GM18873 (cell line): ENCODE results near the gene FBN1.

Experiments used
- ATAC-seq: cut with Tn5 transposase; IDR thresholded peaks from one replicate; pipeline ENCODE4 v1.9.1; 2021; ENCODE audit warnings: mild to moderate bottlenecking, moderate library complexity, moderate number of reproducible peaks; ENCODE audit not compliant: unreplicated experiment, low FRiP score

Gene FBN1

GRCh38 chr15:48584090-48584811, 61.3 kb downstream of the FBN1 start:
- ATAC-seq = no peak

GRCh38 chr15:48582452-48583247, 62.9 kb downstream of the FBN1 start:
- ATAC-seq = no peak

- no peak for ATAC-seq
These were observed 64.3 kb downstream of the FBN1 start for GRCh38 chr15:48581219-48581618.

- no peak for ATAC-seq
These were observed 64.8 kb downstream of the FBN1 start for GRCh38 chr15:48580736-48581135.

GRCh38 chr15:48579945-48580671, 65.4 kb downstream of the FBN1 start:
- no peak for ATAC-seq

GRCh38 chr15:48578965-48579364, 66.5 kb downstream of the FBN1 start:
- ATAC-seq = no peak

- no peak for ATAC-seq
These were observed 68.0 kb downstream of the FBN1 start for GRCh38 chr15:48577469-48577868.

GRCh38 chr15:48574187-48574586, 71.3 kb downstream of the FBN1 start:
- ATAC-seq = no peak

- ATAC-seq = no peak
These were observed 71.7 kb downstream of the FBN1 start for GRCh38 chr15:48573780-48574179.

GRCh38 chr15:48572823-48573222, 72.7 kb downstream of the FBN1 start:
- no peak for ATAC-seq

- no peak for ATAC-seq
These were observed 74.0 kb downstream of the FBN1 start for GRCh38 chr15:48571510-48571909.

GRCh38 chr15:48570822-48571221, 74.7 kb downstream of the FBN1 start:
- ATAC-seq = no peak

- ATAC-seq = no peak
These were observed 75.8 kb downstream of the FBN1 start for GRCh38 chr15:48569591-48570302.

- no peak for ATAC-seq
These were observed 78.8 kb downstream of the FBN1 start for GRCh38 chr15:48566668-48567067.

- no peak for ATAC-seq
These were observed 79.7 kb downstream of the FBN1 start for GRCh38 chr15:48565560-48566482.

- ATAC-seq = no peak
These were observed 80.8 kb downstream of the FBN1 start for GRCh38 chr15:48564690-48565089.

GRCh38 chr15:48563934-48564333, 81.6 kb downstream of the FBN1 start:
- no peak for ATAC-seq

- ATAC-seq = peak; percentile 94
These were observed 85.0 kb downstream of the FBN1 start for GRCh38 chr15:48560321-48561051.

GRCh38 chr15:48559285-48559684, 86.2 kb downstream of the FBN1 start:
- no peak for ATAC-seq
